ENCODE measurements around the gene C6orf118. TPM values are rescaled to one million over a fixed set of nuclear protein-coding genes. Genes with fewer than 3 reads are reported as not detected.

The C6orf118 gene
- total and polyA plus RNA-seq, 2 of the 8 experiments (the other 6 are each of a cell fraction or from before 2014, with no cell fraction given): 0.35 to 0.58 TPM

GRCh38 chr6:165236326-165236725 lies 73.1 kb downstream of the C6orf118 start:
- H2BK20ac ChIP-seq (ENCODE audit: low read length): no peak overlapping the region
- H2BK5ac ChIP-seq (ENCODE audit: low read depth, low read length): no peak overlapping the region
- H2BK12ac ChIP-seq (ENCODE audit: low read depth, low read length): no peak overlapping the region
- POLR2A ChIA-PET (ENCODE audit: partially characterized antibody): no interaction called here
- H3K23me2 ChIP-seq (ENCODE audit: low read depth, low read length): no peaks in the 10 kb centered on the region
- H3K79me2 ChIP-seq (ENCODE audit: control insufficient read depth in 1 of 2, insufficient read depth in 2 of 2, low read length in 2 of 2): no peaks in the 10 kb centered on the region
- no peaks in the 10 kb centered on the region for H3K4me1 ChIP-seq (replicated peaks in 1 of 4; ENCODE audit: control insufficient read depth in 3 of 4, insufficient read depth in 4 of 4, low read length in 3 of 4)
- DNase-seq (ENCODE audit: low read depth in 1 of 2, low spot score in 2 of 2) (no peak), FAIRE-seq (no peak)
- no peaks in the 10 kb centered on the region for H4K20me1 ChIP-seq (replicated peaks in 1 of 2; ENCODE audit: control insufficient read depth in 1 of 2, insufficient read depth in 2 of 2, low read length in 2 of 2)
- no peak overlapping the region for H2BK15ac ChIP-seq (ENCODE audit: low read length)
- H2AFZ ChIP-seq (ENCODE audit: low read length): no peak overlapping the region
- no peak overlapping the region for H3K56ac ChIP-seq (replicated peaks; ENCODE audit: insufficient read length, low read depth, low read length)
- H3K18ac ChIP-seq (ENCODE audit: extremely low read depth, low read length): no peak overlapping the region
- H3K36me3 ChIP-seq (ENCODE audit: control insufficient read depth in 2 of 4, insufficient read depth in 4 of 4, low read length in 3 of 4): no peaks in the 10 kb centered on the region
- no peak overlapping the region for H3K4ac ChIP-seq (replicated peaks; ENCODE audit: insufficient read length, low read depth, low read length)
- H4K91ac ChIP-seq (replicated peaks; ENCODE audit: insufficient read length, low read length): no peak overlapping the region
- no peak overlapping the region for H2BK120ac ChIP-seq (replicated peaks; ENCODE audit: low read depth, low read length)
- peaks cover 26 to 31% of the 10 kb centered on the region in 2 experiments for H3K9me3 ChIP-seq (ENCODE audit: insufficient read depth in 2 of 2, low read depth in 1 of 2, low read length in 1 of 2)
- no peaks in the 10 kb centered on the region for H3K27me3 ChIP-seq (replicated peaks in 1 of 4; ENCODE audit: control insufficient read depth in 3 of 4, extremely low read depth in 1 of 4, insufficient read depth in 3 of 4, low read length in 3 of 4)
- CTCF ChIA-PET (ENCODE audit: partially characterized antibody): interaction anchor here (0.7 to 1.5 kb wide), 2 partner anchors 8 to 1658 kb away, joined by 3 read pairs; no protein-coding TSS in a partner anchor
- WGBS, 2 experiments (ENCODE audit: extremely low coverage in 1 of 2, insufficient coverage in 1 of 2, insufficient read length in 1 of 2, insufficient replicate concordance in 2 of 2, low coverage in 1 of 2, low lambda C conversion rate in 2 of 2, missing lambda C conversion rate in 1 of 2): 90% methylated on average over 1 of the region's 1 CpG; no CpG with 5 or more reads in 1 of the 2 experiments
- H3K27ac ChIP-seq (ENCODE audit: low read depth, low read length): no peak overlapping the region
- no peak overlapping the region for H2AK5ac ChIP-seq (ENCODE audit: low read depth, low read length)
- H4K5ac ChIP-seq (ENCODE audit: insufficient read length, low read depth, low read length): no peak overlapping the region
- H3K9ac ChIP-seq (replicated peaks in 1 of 4; ENCODE audit: extremely low read depth in 1 of 4, low read depth in 3 of 4, low read length in 3 of 4): no peak overlapping the region
- H3K23ac ChIP-seq (ENCODE audit: insufficient read length): no peak overlapping the region
- no peak overlapping the region for H3K4me3 ChIP-seq (ENCODE audit: extremely low read depth in 1 of 4, insufficient read depth in 2 of 4, low read depth in 3 of 4, low read length in 4 of 4)
- no peak overlapping the region for H4K8ac ChIP-seq (ENCODE audit: extremely low read depth, insufficient read depth, low read length)
- no peak overlapping the region for H3K4me2 ChIP-seq (ENCODE audit: insufficient read depth in 1 of 2, low read depth in 2 of 2, low read length in 2 of 2)
- H3K14ac ChIP-seq (ENCODE audit: insufficient read length): no peak overlapping the region
- H3K79me1 ChIP-seq (ENCODE audit: low read depth, low read length): no peaks in the 10 kb centered on the region
- TF ChIP-seq POLR2AphosphoS5 (IDR thresholded peaks at IDR 0.05; ENCODE audit: low read depth, low read length): no peak
- no peak for TF ChIP-seq RBBP5 (IDR thresholded peaks at IDR 0.05; ENCODE audit: borderline replicate concordance, low read depth, low read length)
- TF ChIP-seq EGR1 (IDR thresholded peaks at IDR 0.05; ENCODE audit: borderline replicate concordance, low read depth, low read length): no peak
- no peak for TF ChIP-seq EP300 (IDR thresholded peaks at IDR 0.05; ENCODE audit: borderline replicate concordance in 1 of 2, low read depth in 2 of 2, low read length in 2 of 2)
- TF ChIP-seq BACH1 (IDR thresholded peaks at IDR 0.05; ENCODE audit: low read length): no peak
- no peak for TF ChIP-seq RFX5 (IDR thresholded peaks at IDR 0.05; ENCODE audit: borderline replicate concordance, low read depth, low read length)
- TF ChIP-seq ATF2 (IDR thresholded peaks at IDR 0.05; ENCODE audit: low read length): no peak
- no peak for TF ChIP-seq RAD21 (IDR thresholded peaks at IDR 0.05 in 1 of 2, conservative IDR thresholded peaks at IDR 0.05 in 1 of 2; ENCODE audit: low read depth in 2 of 2, low read length in 2 of 2)
- no peak for TF ChIP-seq MAX (IDR thresholded peaks at IDR 0.05)
- no peak for TF ChIP-seq FOSL1 (IDR thresholded peaks at IDR 0.05; ENCODE audit: insufficient read depth, low read depth, low read length)
- TF ChIP-seq CBX8 (IDR thresholded peaks at IDR 0.05; ENCODE audit: borderline replicate concordance, low read depth, low read length): no peak
- no peak for TF ChIP-seq CHD1 (IDR thresholded peaks at IDR 0.05; ENCODE audit: low read depth, low read length)
